GM12892 (cell line): Measurements from ENCODE around the gene GRIA1.

Experiments used
- POLR2A ChIP-seq: IDR thresholded peaks from 2 replicates; pipeline ENCODE4 v1.6.1; 2011; ENCODE audit warnings: low read depth, low read length, control low read depth
- POLR2AphosphoS5 ChIP-seq: IDR thresholded peaks from 2 replicates; pipeline ENCODE4 v1.6.1; 2011; ENCODE audit warnings: low read depth, low read length, control low read depth
- TAF1 ChIP-seq: IDR thresholded peaks from 2 replicates; pipeline ENCODE4 v1.6.1; 2011; ENCODE audit warnings: low read depth, mild to moderate bottlenecking, control low read depth, low read length, borderline replicate concordance

- TF ChIP-seq POLR2A: no peak
- TF ChIP-seq TAF1: no peak
- TF ChIP-seq POLR2AphosphoS5: no peak
These were observed 328.2 kb downstream of the GRIA1 start for GRCh38 chr5:153818626-153819025.
